Mucosa of descending colon (tissue), 3 donors: ENCODE data around the gene PLA2G4E. TPM values are rescaled to one million over a fixed set of nuclear protein-coding genes. Genes with fewer than 3 reads are reported as not detected.

Experiments
- ATAC-seq: fragments of 200-7000 bp; cut with Tn5 transposase; one replicate; pipeline ENCODE4 v1.9.1; 2020; ENCODE audit warnings: mild to moderate bottlenecking, moderate library complexity
- DNase-seq, 3 donors: peaks; one replicate each; pipeline ENCODE4 v3.0.0-alpha.2; 2020
- H3K36me3 ChIP-seq: fragments of 200-600 bp; one replicate; pipeline ENCODE4 v1.8.0; 2021; ENCODE audit warnings: low read depth, mild to moderate bottlenecking
- H3K4me1 ChIP-seq: fragments of 200-600 bp; one replicate; pipeline ENCODE4 v1.8.0; 2021; ENCODE audit warnings: low read depth, mild to moderate bottlenecking
- H3K4me3 ChIP-seq: fragments of 200-600 bp; one replicate; pipeline ENCODE4 v1.8.0; 2021; ENCODE audit warnings: mild to moderate bottlenecking
- H3K9me3 ChIP-seq: fragments of 200-600 bp; one replicate; pipeline ENCODE4 v1.8.0; 2021; ENCODE audit warnings: mild to moderate bottlenecking
- CTCF ChIP-seq: fragments of 200-600 bp; IDR thresholded peaks from one replicate; pipeline ENCODE4 v1.8.0; 2022; ENCODE audit warnings: antibody characterized with exemption, mild to moderate bottlenecking
- intact Hi-C, 2 donors: fragments of 100-400 bp; cut with DNase I in 1 of 2; cut with micrococcal nuclease in 1 of 2; formaldehyde crosslinking; loops; one replicate each; pipeline versions ENCODE4 v1.11.0 to v1.11.1; 2022; cut with DNase I, micrococcal nuclease
- total RNA-seq, 3 donors: library from RNA; stranded (reverse); fragmentation: NEBNext Ultra II Directional in 2 of 3; extraction: Animal tissue kit (Norgen Biotek cat#: 25700) in 2 of 3; gene quantifications; one replicate each; pipeline versions ENCODE4 v1.2.1 to v1.2.4, GENCODE V29; 2021 to 2023
- donor health status: DM: no; HTN: no; CAD: no; lungs with moderate emphysema.
- donor health status: DM: no; HTN: no; CAD: no.
- donor health status: DM: no; HTN: yes; CAD: no.

Gene PLA2G4E
- total RNA-seq, 3 donors from 2014 or later, result 0.06 to 0.27 (median 0.09) TPM

GRCh38 chr15:42014406-42014805, 6.4 kb downstream of the PLA2G4E start:
- no peak for DNase-seq
- ATAC-seq, result no peak
- Histone ChIP-seq H3K36me3 (no peaks in the 10 kb centered on the region), H3K9me3 (no peaks in the 10 kb centered on the region), H3K4me3 (no peak overlapping the region), H3K4me1 (peaks cover 9% of the 10 kb centered on the region)
- intact Hi-C loops, result no loop called here
- TF ChIP-seq CTCF, result no peak

DNA sequence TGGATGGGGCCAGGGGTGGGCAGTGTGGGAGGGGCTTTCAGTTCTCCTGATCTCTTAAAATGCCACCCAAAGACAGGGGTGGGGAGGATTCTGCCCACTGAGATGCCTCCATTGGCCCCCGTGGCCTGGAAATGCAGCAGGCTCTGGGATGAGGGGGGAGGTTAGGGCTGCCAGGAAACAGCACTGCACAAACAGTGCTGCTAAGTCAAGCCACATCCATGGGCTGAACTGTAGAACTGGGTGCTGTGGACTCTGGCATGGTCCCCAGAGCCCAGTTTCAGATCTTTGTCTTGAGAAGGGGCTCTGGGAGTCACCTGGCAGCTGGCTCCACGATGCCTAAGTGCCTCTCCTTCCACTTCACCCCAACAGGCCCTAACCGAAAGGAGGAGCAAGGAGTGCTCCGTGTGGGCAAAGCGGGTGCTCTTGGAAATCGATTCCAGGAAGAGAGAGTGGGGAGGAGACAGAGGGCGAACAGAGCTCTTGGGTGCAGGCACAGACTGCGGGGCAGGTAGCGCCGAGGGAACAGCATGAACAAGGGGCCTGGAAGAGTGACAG, 7.8 kb downstream of the PLA2G4E start:
- Histone ChIP-seq H3K36me3 (no peaks in the 10 kb centered on the region), H3K4me3 (no peak overlapping the region), H3K4me1 (peaks cover 9% of the 10 kb centered on the region), H3K9me3 (no peaks in the 10 kb centered on the region)
- DNase-seq (no peak), ATAC-seq (no peak)
- TF ChIP-seq CTCF, result no peak
- intact Hi-C loops, result no loop called here

DNA sequence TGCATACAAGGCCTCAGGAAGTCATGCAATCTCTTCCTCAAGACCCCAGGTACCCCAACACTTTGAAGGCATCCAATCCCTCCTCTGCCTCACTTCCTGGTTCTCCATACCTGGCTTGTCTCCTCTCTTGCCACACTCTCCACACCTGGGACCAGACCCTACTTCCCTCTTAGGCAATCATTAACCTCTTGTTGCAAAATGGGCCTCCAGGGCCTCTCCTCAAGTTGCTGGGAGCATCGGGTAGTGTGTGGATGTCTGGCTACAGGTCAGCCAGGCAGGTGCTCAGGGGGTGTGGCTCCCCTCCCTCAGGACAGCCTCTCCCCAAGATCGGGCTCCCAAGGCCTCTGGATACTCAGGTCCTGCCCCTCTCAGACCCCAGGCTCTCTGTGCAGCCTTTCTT, 8.6 kb downstream of the PLA2G4E start:
- Histone ChIP-seq H3K4me3 (no peak overlapping the region), H3K9me3 (no peaks in the 10 kb centered on the region), H3K4me1 (peaks cover 9% of the 10 kb centered on the region), H3K36me3 (no peaks in the 10 kb centered on the region)
- TF ChIP-seq CTCF, result no peak
- ATAC-seq (peak; percentile 95), DNase-seq (peak; percentile 51 to 70 (median 58))
- intact Hi-C loops, result no loop called here

DNA sequence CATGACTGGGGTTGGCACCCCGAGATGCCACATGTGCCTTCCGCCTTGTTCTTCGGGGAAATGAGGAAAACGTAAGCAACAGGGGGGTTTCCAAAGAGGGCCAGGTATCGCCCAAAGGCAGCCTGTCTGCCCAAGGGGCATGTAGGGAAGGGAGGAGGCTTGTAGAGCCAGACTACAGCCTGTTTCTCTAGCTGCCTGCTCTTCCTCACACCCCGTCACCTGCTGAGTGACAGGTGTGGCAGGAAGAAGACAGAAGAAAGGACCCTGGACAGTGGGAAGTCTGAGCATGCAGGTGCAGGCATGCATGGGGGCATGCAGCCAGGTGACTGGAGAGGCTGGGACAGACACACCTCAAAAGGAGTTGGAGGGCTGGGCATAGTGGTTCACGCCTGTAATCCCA, 9.8 kb downstream of the PLA2G4E start:
- H3K9me3 ChIP-seq, result no peaks in the 10 kb centered on the region
- DNase-seq, result no peak
- intact Hi-C loops, result no loop called here
- peaks cover 9% of the 10 kb centered on the region for H3K4me1 ChIP-seq
- ATAC-seq, result no peak
- H3K36me3 ChIP-seq, result no peaks in the 10 kb centered on the region
- H3K4me3 ChIP-seq, result no peak overlapping the region
- TF ChIP-seq CTCF, result no peak

DNA sequence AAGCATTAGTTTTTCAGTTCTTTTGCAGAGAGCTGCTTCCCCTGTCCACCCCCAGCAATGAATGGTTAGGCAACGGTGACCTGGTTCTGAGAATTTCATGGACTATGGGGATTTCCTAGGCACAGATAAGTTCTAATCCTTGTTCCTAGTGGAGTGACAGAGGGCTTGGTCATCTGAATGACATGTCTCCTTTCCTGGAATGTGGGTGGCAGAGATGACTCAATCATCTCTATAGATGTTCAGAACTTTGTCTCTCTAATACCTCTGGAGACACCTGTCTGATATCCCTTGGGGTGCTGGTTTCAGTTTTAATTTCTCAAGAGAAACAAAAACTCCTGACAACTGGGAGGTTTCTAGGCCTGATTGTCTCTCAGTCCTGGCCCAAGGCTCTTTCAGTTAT, 10.4 kb downstream of the PLA2G4E start:
- H3K36me3 ChIP-seq, result no peaks in the 10 kb centered on the region
- peak; percentile 54 for ATAC-seq
- no peak overlapping the region for H3K4me3 ChIP-seq
- H3K9me3 ChIP-seq, result no peaks in the 10 kb centered on the region
- DNase-seq, result no peak
- intact Hi-C loops, result no loop called here
- no peak for TF ChIP-seq CTCF
- H3K4me1 ChIP-seq, result peaks cover 9% of the 10 kb centered on the region

DNA sequence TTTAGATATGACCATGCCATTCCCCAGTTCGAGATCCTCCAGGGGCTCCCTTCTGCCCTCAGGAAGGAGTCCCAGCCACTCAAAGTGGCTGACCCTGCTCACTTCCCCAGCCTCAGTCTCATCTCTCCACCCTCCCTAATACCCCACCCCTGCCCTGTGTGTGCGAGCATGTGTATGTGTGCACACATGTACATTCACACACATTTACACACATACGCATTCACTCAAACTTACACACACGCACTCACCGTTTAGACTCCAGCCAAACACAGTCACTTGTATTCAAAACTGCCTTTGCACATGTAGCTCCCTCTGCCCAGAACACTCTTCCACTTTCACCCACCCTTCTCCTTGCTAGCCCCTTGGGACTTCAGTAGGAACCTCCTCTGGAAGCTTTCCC, 11.4 kb downstream of the PLA2G4E start:
- Histone ChIP-seq H3K9me3 (no peaks in the 10 kb centered on the region), H3K4me1 (peaks cover 9% of the 10 kb centered on the region), H3K36me3 (no peaks in the 10 kb centered on the region), H3K4me3 (no peak overlapping the region)
- DNase-seq, result no peak
- intact Hi-C loops, result no loop called here
- no peak for ATAC-seq
- TF ChIP-seq CTCF, result no peak
